HG02938 (cell line): ENCODE measurements around the gene PSENEN.

Source experiments
- ATAC-seq: cut with Tn5 transposase; IDR thresholded peaks from one replicate; pipeline ENCODE4 v1.9.1; 2021; ENCODE audit warnings: mild to moderate bottlenecking, moderate library complexity; ENCODE audit not compliant: unreplicated experiment

PSENEN gene, protein sequence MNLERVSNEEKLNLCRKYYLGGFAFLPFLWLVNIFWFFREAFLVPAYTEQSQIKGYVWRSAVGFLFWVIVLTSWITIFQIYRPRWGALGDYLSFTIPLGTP

DNA sequence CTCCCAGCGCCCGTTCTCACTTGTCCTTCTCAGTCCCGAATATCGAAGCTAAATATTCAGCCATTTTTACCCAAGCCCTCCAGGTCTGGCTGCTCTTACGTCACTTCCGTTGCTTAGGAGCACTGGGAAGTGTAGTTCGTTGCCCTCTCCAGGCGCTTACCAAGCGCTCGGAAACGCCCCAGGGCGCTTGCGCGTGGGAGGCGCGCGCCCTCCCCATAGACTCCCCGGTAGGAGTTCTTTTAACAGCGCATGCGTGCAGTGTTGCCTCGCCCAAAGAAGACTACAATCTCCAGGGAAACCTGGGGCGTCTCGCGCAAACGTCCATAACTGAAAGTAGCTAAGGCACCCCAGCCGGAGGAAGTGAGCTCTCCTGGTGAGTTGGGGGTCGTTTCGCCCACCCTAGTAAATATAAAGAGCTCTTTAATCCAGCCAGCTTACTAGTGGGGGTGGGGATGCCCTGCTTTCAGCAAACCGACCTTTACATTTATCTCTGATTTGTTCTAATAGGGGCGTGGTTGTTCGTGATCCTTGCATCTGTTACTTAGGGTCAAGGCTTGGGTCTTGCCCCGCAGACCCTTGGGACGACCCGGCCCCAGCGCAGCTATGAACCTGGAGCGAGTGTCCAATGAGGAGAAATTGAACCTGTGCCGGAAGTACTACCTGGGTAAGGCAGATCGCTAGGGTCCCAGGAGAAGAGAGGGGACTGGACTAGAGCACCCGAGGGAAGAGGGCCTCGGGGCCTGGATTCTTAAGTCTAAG is at the start of gene PSENEN, which contains the start of gene U2AF1L4:
Gene PSENEN, plus strand, starts transcription at position 324 of the 759 bp plus-strand sequence. Its CDS starts 280 bp downstream, at position 604.
Gene U2AF1L4, minus strand, starts transcription at position 91 of the 759 bp plus-strand sequence. Its CDS starts 27 bp downstream, at position 64.
- ATAC-seq = peak; percentile 33

DNA sequence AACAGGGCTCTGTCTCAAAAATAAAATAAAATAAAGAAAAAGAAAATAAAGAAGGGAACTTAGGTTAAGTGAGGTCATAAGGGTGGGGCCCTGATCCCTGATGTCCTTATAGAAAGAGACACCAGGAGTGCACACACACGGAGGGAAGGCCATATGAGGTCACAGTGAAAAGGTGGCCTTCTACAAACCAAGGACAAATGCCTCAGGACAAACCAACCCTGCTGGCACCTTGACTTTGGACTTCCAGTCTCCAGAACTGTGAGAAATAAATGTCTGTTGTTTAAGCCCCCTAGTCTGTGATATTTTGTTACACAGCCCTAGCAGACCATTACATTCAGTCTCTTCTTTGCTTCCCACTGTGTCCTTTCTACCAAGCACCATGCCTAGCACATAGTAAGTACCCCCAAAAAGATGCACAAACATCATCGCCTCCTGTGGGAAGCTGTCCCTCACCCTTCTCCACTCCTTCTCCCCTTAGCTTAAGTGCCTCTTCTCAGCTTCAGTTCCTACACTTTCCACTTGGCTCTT is 49.5 kb upstream of the PSENEN start:
- no peak for ATAC-seq

DNA sequence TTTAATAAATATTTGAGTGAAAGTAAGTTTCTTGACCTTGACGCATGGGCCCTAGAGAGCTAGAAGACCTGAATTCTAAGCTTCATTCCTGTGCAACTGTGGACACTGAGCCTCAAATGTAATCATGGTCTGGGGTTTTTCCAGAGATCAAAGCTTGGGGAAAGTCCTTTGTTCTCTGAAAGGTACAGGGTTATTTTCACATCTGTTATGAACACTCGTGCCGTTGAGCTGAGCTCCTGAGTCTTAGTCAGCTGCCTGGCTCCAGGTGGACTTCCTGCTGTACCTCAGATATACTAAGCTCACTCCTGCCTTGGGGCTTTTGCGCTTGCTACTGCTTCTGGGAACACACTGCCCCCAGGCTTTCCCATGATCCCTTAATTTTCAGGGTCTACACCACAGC is 48.6 kb upstream of the PSENEN start:
- ATAC-seq = no peak

DNA sequence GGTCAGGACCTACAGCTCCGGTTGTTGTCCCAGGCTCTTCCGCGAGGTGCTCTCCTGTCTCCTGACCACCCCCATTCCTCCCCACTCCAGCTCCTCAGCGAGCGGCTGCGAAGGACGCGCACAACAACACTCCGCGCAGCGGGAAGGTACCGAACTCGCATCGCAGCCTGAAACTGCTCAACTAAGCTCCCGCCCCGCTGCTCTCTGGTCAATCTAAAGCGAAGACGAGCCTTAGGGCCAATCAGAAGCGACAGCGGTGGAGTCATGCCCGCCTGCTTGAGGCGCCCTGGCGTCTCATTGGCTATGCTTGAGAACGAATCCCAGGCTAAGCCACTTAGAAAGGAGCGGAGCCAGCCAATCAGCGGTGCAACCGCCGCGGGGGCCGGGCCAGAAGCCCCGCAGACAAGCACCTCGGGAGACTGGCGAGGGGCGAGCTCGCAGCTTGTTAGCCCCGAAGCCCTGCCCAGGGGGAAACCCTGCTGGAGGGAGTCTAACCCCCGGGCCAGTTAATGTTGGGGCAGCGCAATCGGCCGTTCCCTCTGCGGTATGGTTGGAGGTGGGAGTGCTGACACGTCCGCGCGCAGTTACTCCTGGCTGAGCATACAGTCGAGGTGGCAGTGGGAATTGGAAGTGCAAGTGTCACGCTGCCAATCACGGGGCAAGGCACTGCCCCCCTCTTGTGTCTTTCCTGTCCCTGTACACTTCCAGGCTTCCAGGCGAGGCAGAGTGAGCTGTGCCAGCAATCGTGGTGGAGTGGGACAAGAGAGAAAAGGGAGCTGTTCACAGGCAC is 43.0 kb upstream of the PSENEN start:
- peak; percentile 92 for ATAC-seq

DNA sequence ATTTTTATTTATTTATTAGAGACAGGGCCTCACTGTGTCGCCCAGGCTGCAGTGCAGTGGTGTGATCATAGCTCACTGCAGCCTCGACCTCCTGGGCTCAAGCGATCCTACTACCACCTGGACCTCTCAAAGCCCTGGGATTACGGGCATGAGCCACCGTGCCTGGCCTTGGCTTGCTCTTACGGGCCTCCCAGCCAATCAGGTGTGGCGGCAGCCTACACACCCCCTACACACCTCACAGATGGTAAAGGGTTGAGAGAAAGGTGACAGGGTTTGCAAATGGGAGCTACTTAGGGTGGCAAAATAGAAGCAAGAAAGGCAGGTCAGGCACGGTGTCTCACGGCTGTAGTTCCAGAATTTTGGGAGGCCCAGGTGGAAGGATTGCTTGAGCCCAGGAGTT is 42.1 kb upstream of the PSENEN start:
- no peak for ATAC-seq

DNA sequence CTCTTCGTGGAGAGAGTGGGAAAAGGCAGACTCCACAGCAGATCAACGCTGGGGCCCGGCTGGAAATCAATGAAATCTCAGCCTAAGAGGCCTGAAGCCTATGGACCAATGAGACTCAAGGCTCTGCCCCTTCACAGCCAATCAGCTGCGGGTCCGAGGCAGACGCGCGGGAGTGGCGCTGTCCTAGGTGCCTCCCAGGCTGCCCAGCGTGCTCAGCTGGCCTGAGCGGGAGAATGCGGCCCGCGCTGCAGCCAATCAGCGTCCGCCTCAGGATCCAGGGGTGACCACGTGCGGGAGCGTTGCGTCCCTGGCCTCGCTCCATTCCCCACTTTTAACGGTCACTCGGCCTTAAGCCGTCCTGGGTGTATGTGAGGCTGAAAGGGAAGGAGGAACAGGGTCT is 41.2 kb upstream of the PSENEN start, which contains the start of gene ZBTB32:
Gene ZBTB32, plus strand, starts transcription at position 341 of the 400 bp plus-strand sequence. CDS start 10,069 bp downstream, outside the sequence.
- no peak for ATAC-seq

DNA sequence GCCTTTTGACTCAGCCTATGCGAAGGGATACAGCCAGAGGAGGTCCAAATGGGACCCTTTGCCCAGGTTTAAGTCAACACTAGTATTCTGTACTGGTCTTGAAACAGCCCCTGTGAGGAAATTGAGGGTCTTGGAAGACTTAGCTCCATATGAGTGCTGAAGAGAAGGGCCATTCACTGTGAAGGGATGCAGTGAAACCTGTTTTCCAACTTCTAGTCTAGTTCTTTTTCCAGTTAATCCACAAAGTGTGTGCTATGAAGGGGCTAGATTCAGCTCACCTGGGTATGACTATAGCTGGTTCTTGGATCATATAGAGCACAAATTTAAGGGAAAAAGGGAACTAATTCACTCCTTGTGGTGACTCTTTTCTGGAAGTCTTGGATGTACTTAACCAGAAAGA is 37.1 kb upstream of the PSENEN start:
- no peak for ATAC-seq

DNA sequence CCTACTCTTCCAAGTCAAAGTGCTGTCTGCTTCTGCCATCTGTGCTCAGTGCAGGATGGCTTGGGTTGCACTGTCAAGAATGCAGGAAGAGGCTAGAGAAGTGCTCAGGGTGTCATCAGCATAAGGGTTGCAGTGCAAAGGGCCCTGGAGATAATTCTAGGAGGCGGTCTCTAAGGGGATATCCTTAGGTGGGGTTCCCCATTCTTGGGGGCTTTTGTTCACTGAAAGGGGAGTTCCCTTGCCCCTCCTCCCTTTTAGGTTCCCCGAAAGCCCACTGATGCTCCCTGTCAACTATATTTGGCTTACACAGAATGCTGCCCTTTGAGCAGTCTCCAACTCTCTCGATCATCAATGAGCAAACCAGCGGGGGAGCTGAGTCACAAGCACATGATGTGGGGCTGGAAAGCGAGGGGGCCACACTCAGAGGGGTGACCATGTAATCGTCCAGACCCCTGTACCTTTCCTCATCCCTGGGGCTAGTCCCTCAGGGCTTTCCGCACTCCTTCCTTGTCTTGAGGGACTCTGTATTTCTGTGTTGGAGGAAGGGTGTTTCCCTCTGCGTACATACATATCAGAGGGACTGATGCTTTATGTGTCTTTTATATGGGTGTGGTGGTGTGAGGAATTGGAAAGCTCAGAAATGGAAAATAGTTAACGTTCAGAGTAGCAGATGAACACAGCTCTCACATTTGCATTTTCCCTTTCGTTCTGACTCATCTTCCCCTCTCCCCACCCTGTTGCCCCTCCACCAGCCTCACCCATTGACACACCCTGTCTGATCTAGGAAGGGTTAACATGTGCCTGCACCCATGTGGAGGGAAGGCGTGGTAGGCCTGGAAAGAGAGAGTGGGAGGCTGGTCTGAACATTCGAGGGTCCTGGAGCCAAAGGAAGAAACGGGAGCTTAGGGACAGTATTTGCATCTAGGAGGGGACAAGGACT is 34.4 kb upstream of the PSENEN start:
- ATAC-seq = peak; percentile 36

DNA sequence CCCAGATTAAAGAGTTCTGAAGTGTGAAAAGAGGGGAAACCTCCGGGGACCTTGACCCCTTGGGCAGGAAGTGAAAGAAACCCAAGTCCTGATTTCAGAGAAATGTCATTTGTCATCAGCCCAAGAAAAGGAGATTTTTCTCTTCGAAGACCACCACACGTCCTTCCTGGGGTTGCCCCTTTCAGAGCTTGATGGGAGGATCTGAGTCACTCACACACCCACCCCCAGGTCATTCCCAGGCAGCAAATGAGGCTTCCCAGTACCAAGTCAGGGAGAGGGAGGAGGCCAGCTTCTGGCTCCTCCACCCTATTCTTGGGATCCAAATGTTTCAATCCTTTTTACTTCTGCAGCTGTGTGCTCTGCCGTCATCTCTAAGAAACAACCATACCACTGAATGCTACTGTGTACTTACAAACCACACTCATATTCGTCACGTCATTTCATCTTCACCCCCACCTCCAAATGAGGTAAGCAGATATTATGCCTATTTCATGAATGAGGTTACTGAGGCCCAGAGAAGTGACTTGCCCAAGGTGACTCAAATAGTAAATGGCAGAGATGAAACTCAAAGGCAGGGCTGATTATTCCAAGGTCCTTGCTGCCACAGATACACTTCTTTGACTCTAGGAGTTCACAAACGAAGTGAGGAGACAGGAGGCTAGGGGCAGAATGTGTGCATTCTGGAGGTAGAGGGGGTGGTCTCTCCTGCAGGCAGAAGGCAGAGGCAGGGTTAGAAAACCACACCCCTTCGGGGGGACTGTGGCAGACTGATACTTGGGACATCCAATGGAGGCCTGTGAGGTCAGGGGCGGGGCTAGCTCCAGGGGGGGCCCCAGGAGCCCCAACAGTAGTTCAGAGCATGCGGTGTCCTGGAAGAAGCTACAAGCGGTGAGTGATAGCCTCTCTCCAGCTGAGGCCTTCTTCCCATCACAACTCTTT is 32.6 kb upstream of the PSENEN start:
- ATAC-seq = no peak

DNA sequence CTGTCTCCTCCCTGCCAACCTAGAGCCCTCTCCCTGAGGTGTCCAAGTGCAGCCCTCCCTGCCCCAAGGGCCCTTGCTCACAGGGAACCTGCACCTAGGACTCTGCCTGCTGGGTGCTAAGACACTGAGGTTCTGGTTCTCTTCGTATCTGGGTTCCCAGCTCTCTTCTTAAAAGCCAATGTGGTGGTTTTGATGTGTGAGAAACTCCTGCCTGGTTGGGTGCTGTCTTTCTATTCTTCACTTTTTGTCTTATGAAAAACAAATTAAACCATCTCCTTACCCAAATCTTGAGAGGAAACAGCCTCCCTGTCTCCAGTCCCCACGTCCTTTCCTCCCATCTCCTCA is 32.0 kb upstream of the PSENEN start:
- no peak for ATAC-seq

DNA sequence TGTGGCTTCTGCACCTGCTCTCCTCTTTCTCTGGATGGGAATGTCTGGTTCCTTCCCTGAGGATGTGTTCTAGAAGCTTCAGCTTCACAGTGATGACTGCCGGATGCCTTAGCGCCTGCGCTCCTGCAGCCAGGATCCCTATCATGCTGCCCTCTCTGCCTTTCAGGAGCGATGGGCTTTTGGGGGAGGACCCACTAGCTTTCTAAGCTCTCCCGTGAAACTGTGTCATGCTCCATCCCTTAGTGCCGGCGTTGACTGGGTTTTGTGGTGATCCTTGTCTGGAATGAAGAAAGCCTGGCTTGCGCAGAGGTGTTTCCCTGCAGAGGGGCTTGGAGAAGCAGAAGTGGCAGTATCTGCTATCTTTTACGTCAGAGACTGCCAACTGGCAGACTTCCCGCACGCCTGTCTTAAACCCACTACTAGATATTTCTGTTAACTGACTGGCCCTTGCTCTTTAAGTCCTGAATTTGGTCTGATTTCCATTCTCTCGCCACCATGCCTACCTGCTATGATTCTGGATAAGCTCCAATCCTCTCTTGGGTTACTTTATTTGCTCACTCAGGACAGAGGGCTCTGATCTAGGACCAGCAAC is 31.5 kb upstream of the PSENEN start:
- no peak for ATAC-seq

DNA sequence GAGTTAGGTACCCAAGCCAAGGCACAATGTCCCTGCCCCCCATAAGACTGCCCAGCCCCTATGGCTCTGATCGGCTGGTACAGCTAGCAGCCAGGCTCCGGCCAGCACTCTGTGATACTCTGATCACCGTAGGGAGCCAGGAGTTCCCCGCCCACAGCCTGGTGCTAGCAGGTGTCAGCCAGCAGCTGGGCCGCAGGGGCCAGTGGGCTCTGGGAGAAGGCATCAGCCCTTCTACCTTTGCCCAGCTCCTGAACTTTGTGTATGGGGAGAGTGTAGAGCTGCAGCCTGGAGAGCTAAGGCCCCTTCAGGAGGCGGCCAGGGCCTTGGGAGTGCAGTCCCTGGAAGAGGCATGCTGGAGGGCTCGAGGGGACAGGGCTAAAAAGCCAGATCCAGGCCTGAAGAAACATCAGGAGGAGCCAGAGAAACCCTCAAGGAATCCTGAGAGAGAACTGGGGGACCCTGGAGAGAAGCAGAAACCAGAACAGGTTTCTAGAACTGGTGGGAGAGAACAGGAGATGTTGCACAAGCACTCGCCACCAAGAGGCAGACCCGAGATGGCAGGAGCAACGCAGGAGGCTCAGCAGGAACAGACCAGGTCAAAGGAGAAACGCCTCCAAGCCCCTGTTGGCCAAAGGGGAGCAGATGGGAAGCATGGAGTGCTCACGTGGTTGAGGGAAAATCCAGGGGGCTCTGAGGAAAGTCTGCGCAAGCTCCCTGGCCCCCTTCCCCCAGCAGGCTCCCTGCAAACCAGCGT is 30.7 kb upstream of the PSENEN start:
- ATAC-seq = no peak

DNA sequence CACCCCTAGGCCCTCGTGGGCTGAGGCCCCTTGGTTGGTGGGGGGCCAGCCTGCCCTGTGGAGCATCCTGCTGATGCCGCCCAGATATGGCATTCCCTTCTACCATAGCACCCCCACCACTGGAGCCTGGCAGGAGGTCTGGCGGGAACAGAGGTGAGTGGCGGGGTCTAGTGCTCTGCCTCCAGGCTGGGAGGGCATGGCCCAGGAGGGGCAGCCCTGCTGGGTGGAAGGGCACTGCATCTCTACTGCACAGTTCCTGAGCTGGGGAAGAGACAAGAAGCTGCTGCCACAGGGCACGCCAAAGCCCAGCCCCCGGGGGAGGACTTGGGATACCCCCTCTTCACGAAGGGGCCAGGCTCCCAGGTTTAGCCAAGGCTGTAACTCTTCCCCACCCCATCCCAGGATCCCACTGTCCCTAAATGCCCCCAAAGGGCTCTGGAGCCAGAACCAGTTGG is 30.1 kb upstream of the PSENEN start:
- no peak for ATAC-seq

DNA sequence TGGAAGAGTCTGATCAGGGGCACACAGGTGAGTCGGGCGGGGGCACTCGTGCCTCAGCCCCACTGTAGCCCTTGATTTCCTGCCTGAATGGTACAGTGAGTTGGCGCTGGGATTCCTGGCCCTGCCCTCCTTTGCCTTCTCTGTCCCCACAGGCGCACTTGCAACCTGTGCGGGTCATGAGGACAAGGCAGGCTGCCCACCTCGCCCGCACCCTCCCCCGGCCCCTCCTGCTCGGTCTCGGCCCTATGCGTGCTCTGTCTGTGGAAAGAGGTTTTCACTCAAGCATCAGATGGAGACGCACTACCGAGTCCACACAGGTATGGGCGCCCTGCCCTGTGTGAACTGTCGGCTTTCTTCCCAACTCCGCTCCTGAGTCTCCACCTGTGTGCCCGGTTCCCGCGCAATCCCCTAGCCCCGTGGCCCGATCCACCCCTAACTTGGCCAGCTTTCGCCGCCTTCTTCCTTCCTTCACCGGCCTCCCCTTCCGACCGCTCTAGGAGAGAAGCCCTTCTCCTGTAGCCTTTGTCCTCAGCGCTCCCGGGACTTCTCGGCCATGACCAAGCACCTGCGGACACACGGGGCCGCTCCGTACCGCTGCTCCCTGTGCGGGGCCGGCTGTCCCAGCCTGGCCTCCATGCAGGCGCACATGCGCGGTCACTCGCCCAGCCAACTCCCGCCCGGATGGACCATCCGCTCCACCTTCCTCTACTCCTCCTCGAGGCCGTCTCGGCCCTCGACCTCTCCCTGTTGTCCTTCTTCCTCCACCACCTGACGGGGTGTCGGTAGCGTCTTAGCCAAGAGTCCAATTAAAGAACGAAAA is 29.3 kb upstream of the PSENEN start:
- no peak for ATAC-seq

DNA sequence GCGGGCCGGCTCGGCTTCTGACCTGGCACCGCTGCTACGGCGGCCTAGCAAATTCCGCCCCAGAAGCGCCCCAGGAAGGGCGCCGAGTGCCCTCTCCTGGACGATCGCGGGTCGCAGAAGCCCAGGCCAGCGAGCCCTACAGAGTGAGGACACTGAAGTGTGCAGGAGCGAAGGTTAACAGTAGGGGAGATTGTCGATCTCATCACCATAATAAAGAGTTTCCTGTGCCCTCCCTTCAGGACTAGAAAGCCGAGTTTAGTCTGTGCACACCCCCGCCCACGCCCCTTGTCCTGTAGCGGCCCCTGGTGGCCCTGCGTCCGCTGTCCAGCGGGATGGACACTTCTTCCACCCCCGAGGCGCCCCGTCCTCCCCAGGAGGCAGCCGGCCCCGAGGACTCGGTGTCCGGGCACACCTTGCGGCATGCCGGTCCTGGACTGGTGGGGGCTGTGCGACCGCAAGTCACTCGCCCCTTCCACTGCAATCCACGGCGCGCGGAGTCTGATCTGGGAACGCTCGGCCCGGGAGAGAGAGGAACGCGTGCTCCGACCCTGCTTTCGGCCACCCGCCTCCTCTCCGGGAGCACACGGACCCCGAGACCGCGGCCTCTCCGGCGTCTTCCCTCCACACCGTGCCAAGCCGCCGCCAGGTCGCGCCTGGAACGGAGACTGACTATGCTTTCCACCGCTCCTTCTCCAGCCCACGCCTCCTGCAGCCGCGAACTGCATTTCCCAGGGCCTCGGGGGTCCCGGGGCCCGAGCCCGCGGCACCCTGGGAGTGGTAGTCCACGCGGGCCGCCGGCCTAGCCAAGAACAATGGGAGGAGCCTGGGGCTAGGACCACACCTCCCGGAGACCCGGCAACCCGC is 28.4 kb upstream of the PSENEN start:
- peak; percentile 51 for ATAC-seq

DNA sequence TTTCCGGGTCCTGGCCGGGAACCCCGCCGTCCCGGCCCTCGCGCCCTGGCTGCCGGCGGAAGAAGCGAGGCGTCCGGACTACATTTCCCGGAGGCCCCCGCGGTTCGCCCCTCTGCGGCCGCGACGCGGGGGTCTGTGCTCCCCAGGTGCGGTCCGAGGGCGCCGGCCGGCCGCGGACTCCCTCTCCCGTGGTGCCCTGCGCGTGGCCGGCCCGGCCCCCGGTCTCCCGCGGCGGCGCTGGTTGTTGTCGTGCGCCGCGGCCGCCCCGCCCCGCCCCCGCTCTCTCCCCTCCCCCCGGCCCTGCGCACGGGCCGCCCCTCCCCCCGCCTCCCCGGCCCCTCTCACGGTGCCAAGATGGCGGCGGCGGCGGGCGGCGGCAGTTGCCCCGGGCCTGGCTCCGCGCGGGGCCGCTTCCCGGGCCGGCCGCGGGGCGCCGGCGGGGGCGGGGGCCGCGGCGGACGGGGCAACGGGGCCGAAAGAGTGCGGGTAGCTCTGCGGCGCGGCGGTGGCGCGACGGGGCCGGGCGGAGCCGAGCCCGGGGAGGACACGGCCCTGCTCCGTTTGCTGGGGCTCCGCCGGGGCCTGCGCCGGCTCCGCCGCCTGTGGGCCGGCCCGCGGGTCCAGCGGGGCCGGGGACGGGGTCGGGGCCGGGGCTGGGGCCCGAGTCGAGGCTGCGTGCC is 27.6 kb upstream of the PSENEN start, which contains the start of gene KMT2B:
Gene KMT2B, plus strand, starts transcription at position 339 of the 680 bp plus-strand sequence. Its CDS starts 16 bp downstream, at position 355.
- ATAC-seq = no peak
